Measurements from ENCODE around the gene ZNHIT1.
"Not testable (repeated sequence)": the region's sequence is repeated elsewhere in the genome, so short reads cannot be mapped to it uniquely, and the experiment has no call there.

Gene ZNHIT1

GRCh38 chr7:101195884-101196283, 22.1 kb upstream of the ZNHIT1 start:
- no peak for TF ChIP-seq CTCF (IDR thresholded peaks at IDR 0.05; ENCODE audit: low read depth, low read length)
- no peak overlapping the region for H3K4me3 ChIP-seq (ENCODE audit: low read depth, low read length)

GRCh38 chr7:101197991-101198390, 20.0 kb upstream of the ZNHIT1 start:
- no peak for TF ChIP-seq CTCF (IDR thresholded peaks at IDR 0.05; ENCODE audit: low read depth, low read length)
- H3K4me3 ChIP-seq (ENCODE audit: low read depth, low read length): no peak overlapping the region

- no peak overlapping the region for H3K4me3 ChIP-seq (ENCODE audit: low read depth, low read length)
- TF ChIP-seq CTCF (IDR thresholded peaks at IDR 0.05; ENCODE audit: low read depth, low read length): no peak
These were observed 19.5 kb upstream of the ZNHIT1 start for GRCh38 chr7:101198476-101198875.

GRCh38 chr7:101199522-101199921, 18.4 kb upstream of the ZNHIT1 start:
- H3K4me3 ChIP-seq (ENCODE audit: low read depth, low read length): not testable (repeated sequence)

GRCh38 chr7:101200504-101200861, 17.5 kb upstream of the ZNHIT1 start:
- no peak overlapping the region for H3K4me3 ChIP-seq (ENCODE audit: low read depth, low read length)
- TF ChIP-seq CTCF (IDR thresholded peaks at IDR 0.05; ENCODE audit: low read depth, low read length): no peak

- no peak within 1 kb of the TSS for H3K4me3 ChIP-seq (ENCODE audit: low read depth, low read length)
- TF ChIP-seq CTCF (IDR thresholded peaks at IDR 0.05; ENCODE audit: low read depth, low read length): no peak
These were observed 16.9 kb upstream of the ZNHIT1 start, which contains the start of gene MOGAT3 for GRCh38 chr7:101200862-101201599. TSS of gene MOGAT3 (minus strand) at chr7:101201036. CDS start at chr7:101200854, 182 bp downstream.

- no peak for TF ChIP-seq CTCF (IDR thresholded peaks at IDR 0.05; ENCODE audit: low read depth, low read length)
- no peak overlapping the region for H3K4me3 ChIP-seq (ENCODE audit: low read depth, low read length)
These were observed 16.0 kb upstream of the ZNHIT1 start for GRCh38 chr7:101201695-101202602.

Measured in WI38 (cell line).